Neural progenitor cell (in vitro differentiated cells): ENCODE results near the gene KCNQ1. TPM values are rescaled to one million over a fixed set of nuclear protein-coding genes. Genes with fewer than 3 reads are reported as not detected.

Source experiments
- DNase-seq: peaks from one replicate; pipeline ENCODE4 v3.0.0-alpha.2; 2016; ENCODE audit warnings: low spot score
- H2AFZ ChIP-seq: fragments of 200-600 bp; sonication (generic); replicated peaks from 2 replicates; pipeline ENCODE4 v1.6.1; 2016; ENCODE audit warnings: antibody characterized with exemption
- H3F3A ChIP-seq: fragments of 200-600 bp; sonication (generic); 2 replicates; pipeline ENCODE4 v1.6.1; 2016; ENCODE audit warnings: antibody characterized with exemption, low read depth
- H3K27ac ChIP-seq: fragments of 200-600 bp; sonication (generic); 2 replicates; pipeline ENCODE4 v1.5.1; 2016; ENCODE audit warnings: mild to moderate bottlenecking
- H3K27me3 ChIP-seq: fragments of 200-600 bp; sonication (generic); 2 replicates; pipeline ENCODE4 v1.6.1; 2016; ENCODE audit warnings: mild to moderate bottlenecking, moderate library complexity
- H3K36me3 ChIP-seq: fragments of 200-600 bp; sonication (generic); 2 replicates; pipeline ENCODE4 v1.5.1; 2016
- H3K4me1 ChIP-seq: fragments of 200-600 bp; sonication (generic); 2 replicates; pipeline ENCODE4 v1.6.1; 2016; ENCODE audit warnings: mixed run types
- H3K4me2 ChIP-seq: fragments of 200-600 bp; sonication (generic); 2 replicates; pipeline ENCODE4 v1.6.1; 2016
- H3K4me3 ChIP-seq: fragments of 200-600 bp; sonication (generic); 2 replicates; pipeline ENCODE4 v1.5.1; 2016
- H3K79me2 ChIP-seq: fragments of 200-600 bp; sonication (generic); 2 replicates; pipeline ENCODE4 v1.6.1; 2016; ENCODE audit warnings: low read depth
- H3K9ac ChIP-seq: fragments of 200-600 bp; sonication (generic); 2 replicates; pipeline ENCODE4 v1.6.1; 2016
- H3K9me3 ChIP-seq: fragments of 200-600 bp; sonication (generic); 2 replicates; pipeline ENCODE4 v1.5.1; 2016; ENCODE audit warnings: low read depth
- H4K20me1 ChIP-seq: fragments of 200-600 bp; sonication (generic); 2 replicates; pipeline ENCODE4 v1.6.1; 2016; ENCODE audit warnings: low read depth
- H3K27ac Mint-ChIP-seq: 3 replicates; pipeline ENCODE4 v1.8.0; 2021; ENCODE audit warnings: mixed read lengths
- H3K27me3 Mint-ChIP-seq: 2 replicates; pipeline ENCODE4 v1.8.0; 2022; ENCODE audit warnings: low read depth, mild to moderate bottlenecking, inconsistent platforms, moderate library complexity, mixed read lengths; ENCODE audit not compliant: insufficient read depth
- H3K36me3 Mint-ChIP-seq: 3 replicates; pipeline ENCODE4 v1.8.0; 2021; ENCODE audit warnings: mixed read lengths
- H3K4me1 Mint-ChIP-seq: 3 replicates; pipeline ENCODE4 v1.8.0; 2021; ENCODE audit warnings: mixed read lengths
- H3K4me3 Mint-ChIP-seq: 3 replicates; pipeline ENCODE4 v1.8.0; 2021; ENCODE audit warnings: mild to moderate bottlenecking, moderate library complexity, mixed read lengths
- H3K9me3 Mint-ChIP-seq: 3 replicates; pipeline ENCODE4 v1.8.0; 2020; ENCODE audit warnings: mixed read lengths
- CTCF ChIP-seq: fragments of 200-600 bp; sonication (generic); IDR thresholded peaks from 2 replicates; pipeline ENCODE4 v1.5.1; 2017; ENCODE audit warnings: antibody characterized with exemption, mild to moderate bottlenecking
- EZH2 ChIP-seq: fragments of 200-600 bp; sonication (generic); IDR thresholded peaks from 2 replicates; pipeline ENCODE4 v1.6.1; 2017; ENCODE audit warnings: antibody characterized with exemption, mild to moderate bottlenecking, moderate library complexity
- EZH2phosphoT487 ChIP-seq: fragments of 200-600 bp; sonication (generic); IDR thresholded peaks from 2 replicates; pipeline ENCODE4 v1.6.1; 2017; ENCODE audit warnings: antibody characterized with exemption
- total RNA-seq: library from RNA; depleted of rRNA; stranded (reverse); fragments of >200 nt; gene quantifications from 2 replicates; pipeline ENCODE4 v1.2.3, GENCODE V29; 2015; ENCODE audit warnings: low replicate concordance

Gene KCNQ1
- total RNA-seq, 1 donor from 2014 or later: 0.11 TPM

- H3K27me3 Mint-ChIP-seq: peaks cover 2% of the 10 kb centered on the region
- Histone ChIP-seq H3F3A (no peaks in the 10 kb centered on the region), H2AFZ (no peak overlapping the region), H3K9ac (no peak overlapping the region), H3K4me1 (no peaks in the 10 kb centered on the region), H3K4me2 (no peak overlapping the region), H4K20me1 (no peaks in the 10 kb centered on the region), H3K27ac (no peak overlapping the region), H3K27me3 (peaks cover 49% of the 10 kb centered on the region), H3K4me3 (no peak overlapping the region), H3K36me3 (no peaks in the 10 kb centered on the region), H3K79me2 (no peaks in the 10 kb centered on the region), H3K9me3 (no peaks in the 10 kb centered on the region)
- H3K36me3 Mint-ChIP-seq: no peaks in the 10 kb centered on the region
- DNase-seq: no peak
- H3K4me3 Mint-ChIP-seq: no peak overlapping the region
- H3K4me1 Mint-ChIP-seq: no peaks in the 10 kb centered on the region
- no peaks in the 10 kb centered on the region for H3K9me3 Mint-ChIP-seq
- H3K27ac Mint-ChIP-seq: no peak overlapping the region
- TF ChIP-seq EZH2: no peak
- TF ChIP-seq EZH2phosphoT487: no peak
- TF ChIP-seq CTCF: no peak
Observed at GRCh38 chr11:2434506-2435255, 10.1 kb upstream of the KCNQ1 start.

- Histone ChIP-seq H3K27me3 (peaks cover 57% of the 10 kb centered on the region), H3K4me3 (no peak overlapping the region), H3K9me3 (no peaks in the 10 kb centered on the region), H3K36me3 (no peaks in the 10 kb centered on the region), H3K27ac (no peak overlapping the region), H3F3A (no peaks in the 10 kb centered on the region), H3K9ac (no peak overlapping the region), H3K4me2 (no peak overlapping the region), H4K20me1 (no peaks in the 10 kb centered on the region), H3K79me2 (no peaks in the 10 kb centered on the region), H3K4me1 (no peaks in the 10 kb centered on the region), H2AFZ (no peak overlapping the region)
- H3K27me3 Mint-ChIP-seq: peaks cover 5% of the 10 kb centered on the region
- H3K4me3 Mint-ChIP-seq: no peak overlapping the region
- DNase-seq: no peak
- no peaks in the 10 kb centered on the region for H3K36me3 Mint-ChIP-seq
- no peaks in the 10 kb centered on the region for H3K9me3 Mint-ChIP-seq
- no peak overlapping the region for H3K27ac Mint-ChIP-seq
- no peaks in the 10 kb centered on the region for H3K4me1 Mint-ChIP-seq
- no peak for TF ChIP-seq CTCF
- TF ChIP-seq EZH2: no peak
- TF ChIP-seq EZH2phosphoT487: no peak
Observed at GRCh38 chr11:2435288-2436012, 9.4 kb upstream of the KCNQ1 start.

- no peaks in the 10 kb centered on the region for H3K4me1 Mint-ChIP-seq
- no peak for TF ChIP-seq EZH2phosphoT487
- no peak for TF ChIP-seq EZH2
- no peak for TF ChIP-seq CTCF
- Histone ChIP-seq H2AFZ (no peak overlapping the region), H3K9ac (no peak overlapping the region), H3K79me2 (no peaks in the 10 kb centered on the region), H4K20me1 (no peaks in the 10 kb centered on the region), H3K27ac (no peak overlapping the region), H3K36me3 (no peaks in the 10 kb centered on the region), H3K9me3 (no peaks in the 10 kb centered on the region), H3K4me2 (no peak overlapping the region), H3K27me3 (peaks cover 63% of the 10 kb centered on the region), H3K4me1 (no peaks in the 10 kb centered on the region), H3K4me3 (no peak overlapping the region), H3F3A (no peaks in the 10 kb centered on the region)
- H3K36me3 Mint-ChIP-seq: no peaks in the 10 kb centered on the region
- H3K9me3 Mint-ChIP-seq: no peaks in the 10 kb centered on the region
- H3K27ac Mint-ChIP-seq: no peak overlapping the region
- DNase-seq: no peak
- H3K4me3 Mint-ChIP-seq: no peak overlapping the region
- peaks cover 9% of the 10 kb centered on the region for H3K27me3 Mint-ChIP-seq
Observed at GRCh38 chr11:2436013-2436520, 8.7 kb upstream of the KCNQ1 start.
